Measurements from ENCODE around the gene BGLAP.

Gene BGLAP

DNA sequence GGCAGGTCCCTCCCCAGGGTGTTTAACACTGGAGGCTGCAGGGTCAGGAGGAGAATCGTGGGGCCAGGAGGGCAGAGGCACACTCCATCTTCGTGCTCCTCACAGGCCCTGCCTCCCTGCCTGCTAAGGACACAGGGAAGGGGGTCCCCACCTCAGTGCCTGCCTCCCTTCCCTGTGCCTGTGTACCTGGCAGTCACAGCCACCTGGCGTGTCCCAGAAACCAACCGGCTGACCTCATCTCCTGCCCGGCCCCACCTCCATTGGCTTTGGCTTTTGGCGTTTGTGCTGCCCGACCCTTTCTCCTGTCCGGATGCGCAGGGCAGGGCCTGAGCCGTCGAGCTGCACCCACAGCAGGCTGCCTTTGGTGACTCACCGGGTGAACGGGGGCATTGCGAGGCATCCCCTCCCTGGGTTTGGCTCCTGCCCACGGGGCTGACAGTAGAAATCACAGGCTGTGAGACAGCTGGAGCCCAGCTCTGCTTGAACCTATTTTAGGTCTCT, 623 bp upstream of the BGLAP start:
- Histone ChIP-seq H3K27me3 (ENCODE audit: control insufficient read depth in 5 of 5, insufficient read depth in 4 of 5, low read length in 5 of 5) (peaks cover 8 to 19% (median 17%) of the 10 kb centered on the region in 5 donors), H3K36me3 (ENCODE audit: control insufficient read depth in 5 of 5, insufficient read depth in 5 of 5, low read length in 5 of 5) (peaks cover 10 to 66% (median 40%) of the 10 kb centered on the region in 5 donors), H3K4me1 (ENCODE audit: control insufficient read depth in 5 of 5, insufficient read depth in 5 of 5, low read length in 5 of 5) (peaks cover 0 to 14% (median 11%) of the 10 kb centered on the region in 5 donors), H3K4me3 (ENCODE audit: low read depth in 1 of 5, low read length in 5 of 5) (no peak overlapping the region), H3K9ac (ENCODE audit: low read length in 5 of 5) (no peak overlapping the region), H3K9me3 (ENCODE audit: control insufficient read depth in 5 of 5, low read length in 5 of 5) (no peaks in the 10 kb centered on the region), H3K27ac (ENCODE audit: low read depth, low read length) (no peak overlapping the region)

DNA sequence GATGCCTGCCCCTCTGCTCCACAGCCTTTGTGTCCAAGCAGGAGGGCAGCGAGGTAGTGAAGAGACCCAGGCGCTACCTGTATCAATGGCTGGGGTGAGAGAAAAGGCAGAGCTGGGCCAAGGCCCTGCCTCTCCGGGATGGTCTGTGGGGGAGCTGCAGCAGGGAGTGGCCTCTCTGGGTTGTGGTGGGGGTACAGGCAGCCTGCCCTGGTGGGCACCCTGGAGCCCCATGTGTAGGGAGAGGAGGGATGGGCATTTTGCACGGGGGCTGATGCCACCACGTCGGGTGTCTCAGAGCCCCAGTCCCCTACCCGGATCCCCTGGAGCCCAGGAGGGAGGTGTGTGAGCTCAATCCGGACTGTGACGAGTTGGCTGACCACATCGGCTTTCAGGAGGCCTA, 754 bp downstream of the BGLAP start:
- peaks cover 0 to 27% (median 24%) of the 10 kb centered on the region in 5 donors for H3K4me1 ChIP-seq (ENCODE audit: control insufficient read depth in 5 of 5, insufficient read depth in 5 of 5, low read length in 5 of 5)
- peaks cover 6 to 52% (median 31%) of the 10 kb centered on the region in 5 donors for H3K36me3 ChIP-seq (ENCODE audit: control insufficient read depth in 5 of 5, insufficient read depth in 5 of 5, low read length in 5 of 5)
- peaks cover 8 to 24% (median 21%) of the 10 kb centered on the region in 5 donors for H3K27me3 ChIP-seq (ENCODE audit: control insufficient read depth in 5 of 5, insufficient read depth in 4 of 5, low read length in 5 of 5)
- H3K9ac ChIP-seq (ENCODE audit: low read length in 5 of 5): no peak overlapping the region
- H3K27ac ChIP-seq (ENCODE audit: low read depth, low read length): no peak overlapping the region
- H3K9me3 ChIP-seq (ENCODE audit: control insufficient read depth in 5 of 5, low read length in 5 of 5): no peaks in the 10 kb centered on the region
- no peak overlapping the region for H3K4me3 ChIP-seq (ENCODE audit: low read depth in 1 of 5, low read length in 5 of 5)

- Histone ChIP-seq H3K4me3 (ENCODE audit: low read depth in 1 of 5, low read length in 5 of 5) (no peak overlapping the region), H3K9ac (ENCODE audit: low read length in 5 of 5) (peak overlapping the region in 1 of 5 donors; percentile 11), H3K9me3 (ENCODE audit: control insufficient read depth in 5 of 5, low read length in 5 of 5) (no peaks in the 10 kb centered on the region), H3K36me3 (ENCODE audit: control insufficient read depth in 5 of 5, insufficient read depth in 5 of 5, low read length in 5 of 5) (peaks cover 0 to 42% (median 20%) of the 10 kb centered on the region in 5 donors), H3K27ac (ENCODE audit: low read depth, low read length) (no peak overlapping the region), H3K27me3 (ENCODE audit: control insufficient read depth in 5 of 5, insufficient read depth in 4 of 5, low read length in 5 of 5) (peaks cover 8 to 24% (median 21%) of the 10 kb centered on the region in 5 donors), H3K4me1 (ENCODE audit: control insufficient read depth in 5 of 5, insufficient read depth in 5 of 5, low read length in 5 of 5) (peaks cover 2 to 32% (median 29%) of the 10 kb centered on the region in 5 donors)
These were observed 2.1 kb downstream of the BGLAP start for GRCh38 chr1:156244126-156244525.

- H3K9me3 ChIP-seq (ENCODE audit: control insufficient read depth in 5 of 5, low read length in 5 of 5): no peaks in the 10 kb centered on the region
- no peak overlapping the region for H3K27ac ChIP-seq (ENCODE audit: low read depth, low read length)
- H3K4me1 ChIP-seq (ENCODE audit: control insufficient read depth in 5 of 5, insufficient read depth in 5 of 5, low read length in 5 of 5): peaks cover 2 to 32% (median 29%) of the 10 kb centered on the region in 5 donors
- H3K4me3 ChIP-seq (ENCODE audit: low read depth in 1 of 5, low read length in 5 of 5): no peak overlapping the region
- peaks cover 8 to 24% (median 21%) of the 10 kb centered on the region in 5 donors for H3K27me3 ChIP-seq (ENCODE audit: control insufficient read depth in 5 of 5, insufficient read depth in 4 of 5, low read length in 5 of 5)
- no peak overlapping the region for H3K9ac ChIP-seq (ENCODE audit: low read length in 5 of 5)
- peaks cover 0 to 42% (median 21%) of the 10 kb centered on the region in 5 donors for H3K36me3 ChIP-seq (ENCODE audit: control insufficient read depth in 5 of 5, insufficient read depth in 5 of 5, low read length in 5 of 5)
These were observed 2.7 kb downstream of the BGLAP start for GRCh38 chr1:156244712-156245111.

DNA sequence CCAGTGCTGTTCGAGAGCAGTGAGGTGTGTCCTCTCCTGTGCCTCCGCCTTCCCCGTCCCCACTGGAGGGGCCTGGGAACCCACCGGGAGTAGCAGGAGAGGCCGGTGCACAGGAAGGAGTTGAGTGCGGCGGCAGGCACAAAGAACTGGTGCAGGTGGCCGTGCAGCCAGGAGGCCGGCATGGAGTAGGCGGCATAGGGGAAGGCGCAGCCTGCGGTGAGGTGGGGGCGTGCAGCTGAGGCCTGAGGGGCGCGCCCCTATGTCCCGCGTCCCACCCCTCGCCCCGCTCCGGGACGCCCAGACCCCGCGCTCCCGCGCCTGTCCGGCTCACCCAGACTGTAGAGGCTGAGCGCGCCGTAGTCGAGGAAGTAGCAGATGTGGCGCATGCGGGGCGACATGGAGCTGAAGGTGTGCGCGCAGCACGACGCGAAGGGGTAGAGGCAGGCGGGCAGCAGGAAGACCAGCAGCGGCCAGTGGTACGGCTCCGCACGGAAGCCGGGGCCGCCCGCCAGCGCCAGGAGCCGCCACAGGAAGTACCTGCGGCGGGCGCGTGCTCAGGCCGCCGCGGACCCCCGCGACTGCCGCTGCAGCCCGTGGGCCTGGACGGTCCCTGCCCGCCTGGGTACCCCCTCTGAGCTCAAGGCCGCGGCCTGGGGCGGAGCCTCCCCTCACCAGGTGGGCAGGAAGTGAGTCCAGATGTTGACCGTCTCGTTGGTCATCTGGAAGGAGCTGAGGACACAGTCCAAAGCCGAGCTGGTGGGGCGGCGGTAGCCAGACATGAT, 3.7 kb downstream of the BGLAP start:
- Histone ChIP-seq H3K4me3 (ENCODE audit: low read depth in 1 of 5, low read length in 5 of 5) (peak overlapping the region in 2 of 5 donors; percentile 41 to 52), H3K9me3 (ENCODE audit: control insufficient read depth in 5 of 5, low read length in 5 of 5) (no peaks in the 10 kb centered on the region), H3K9ac (ENCODE audit: low read length in 5 of 5) (peak overlapping the region in 1 of 5 donors; percentile 29), H3K4me1 (ENCODE audit: control insufficient read depth in 5 of 5, insufficient read depth in 5 of 5, low read length in 5 of 5) (peaks cover 2 to 32% (median 29%) of the 10 kb centered on the region in 5 donors), H3K27ac (ENCODE audit: low read depth, low read length) (no peak overlapping the region), H3K36me3 (ENCODE audit: control insufficient read depth in 5 of 5, insufficient read depth in 5 of 5, low read length in 5 of 5) (peaks cover 0 to 47% (median 26%) of the 10 kb centered on the region in 5 donors), H3K27me3 (ENCODE audit: control insufficient read depth in 5 of 5, insufficient read depth in 4 of 5, low read length in 5 of 5) (peaks cover 8 to 24% (median 21%) of the 10 kb centered on the region in 5 donors)

GRCh38 chr1:156246241-156246780, 4.3 kb downstream of the BGLAP start:
- Histone ChIP-seq H3K9ac (ENCODE audit: low read length in 5 of 5) (peak overlapping the region in 1 of 5 donors; percentile 29), H3K27me3 (ENCODE audit: control insufficient read depth in 5 of 5, insufficient read depth in 4 of 5, low read length in 5 of 5) (peaks cover 8 to 24% (median 21%) of the 10 kb centered on the region in 5 donors), H3K9me3 (ENCODE audit: control insufficient read depth in 5 of 5, low read length in 5 of 5) (no peaks in the 10 kb centered on the region), H3K4me3 (ENCODE audit: low read depth in 1 of 5, low read length in 5 of 5) (peak overlapping the region in 2 of 5 donors; percentile 41 to 52), H3K36me3 (ENCODE audit: control insufficient read depth in 5 of 5, insufficient read depth in 5 of 5, low read length in 5 of 5) (peaks cover 0 to 47% (median 26%) of the 10 kb centered on the region in 5 donors), H3K4me1 (ENCODE audit: control insufficient read depth in 5 of 5, insufficient read depth in 5 of 5, low read length in 5 of 5) (peaks cover 2 to 37% (median 30%) of the 10 kb centered on the region in 5 donors), H3K27ac (ENCODE audit: low read depth, low read length) (no peak overlapping the region)

GRCh38 chr1:156246781-156247459, 4.9 kb downstream of the BGLAP start:
- H3K4me1 ChIP-seq (ENCODE audit: control insufficient read depth in 5 of 5, insufficient read depth in 5 of 5, low read length in 5 of 5): peaks cover 2 to 42% (median 33%) of the 10 kb centered on the region in 5 donors

GRCh38 chr1:156247460-156248322, 5.7 kb downstream of the BGLAP start, which contains the start of gene PAQR6:
Gene PAQR6, minus strand, starts transcription at chr1:156248056. Its CDS starts 1,325 bp downstream, at chr1:156246731.
- peaks cover 8 to 24% (median 21%) of the 10 kb centered on the region in 5 donors for H3K27me3 ChIP-seq (ENCODE audit: control insufficient read depth in 5 of 5, insufficient read depth in 4 of 5, low read length in 5 of 5)
- no peak within 1 kb of the TSS for H3K4me3 ChIP-seq (ENCODE audit: low read depth in 1 of 5, low read length in 5 of 5)
- no peak within 1 kb of the TSS for H3K9ac ChIP-seq (ENCODE audit: low read length in 5 of 5)

More at GRCh38 chr1:156246781-156247459, 4.9 kb downstream of the BGLAP start:
- no peak overlapping the region for H3K9ac ChIP-seq (ENCODE audit: low read length in 5 of 5)
- peaks cover 0 to 49% (median 30%) of the 10 kb centered on the region in 5 donors for H3K36me3 ChIP-seq (ENCODE audit: control insufficient read depth in 5 of 5, insufficient read depth in 5 of 5, low read length in 5 of 5)
- no peaks in the 10 kb centered on the region for H3K9me3 ChIP-seq (ENCODE audit: control insufficient read depth in 5 of 5, low read length in 5 of 5)
- no peak overlapping the region for H3K27ac ChIP-seq (ENCODE audit: low read depth, low read length)
- no peak overlapping the region for H3K4me3 ChIP-seq (ENCODE audit: low read depth in 1 of 5, low read length in 5 of 5)
- H3K27me3 ChIP-seq (ENCODE audit: control insufficient read depth in 5 of 5, insufficient read depth in 4 of 5, low read length in 5 of 5): peaks cover 8 to 24% (median 21%) of the 10 kb centered on the region in 5 donors

GRCh38 chr1:156248323-156248683, 6.3 kb downstream of the BGLAP start:
- Histone ChIP-seq H3K9ac (ENCODE audit: low read length in 5 of 5) (no peak overlapping the region), H3K27ac (ENCODE audit: low read depth, low read length) (no peak overlapping the region), H3K27me3 (ENCODE audit: control insufficient read depth in 5 of 5, insufficient read depth in 4 of 5, low read length in 5 of 5) (peaks cover 8 to 24% (median 21%) of the 10 kb centered on the region in 5 donors), H3K9me3 (ENCODE audit: control insufficient read depth in 5 of 5, low read length in 5 of 5) (no peaks in the 10 kb centered on the region), H3K36me3 (ENCODE audit: control insufficient read depth in 5 of 5, insufficient read depth in 5 of 5, low read length in 5 of 5) (peaks cover 0 to 51% (median 42%) of the 10 kb centered on the region in 5 donors), H3K4me3 (ENCODE audit: low read depth in 1 of 5, low read length in 5 of 5) (no peak overlapping the region), H3K4me1 (ENCODE audit: control insufficient read depth in 5 of 5, insufficient read depth in 5 of 5, low read length in 5 of 5) (peaks cover 6 to 47% (median 39%) of the 10 kb centered on the region in 5 donors)

More at GRCh38 chr1:156247460-156248322, 5.7 kb downstream of the BGLAP start, which contains the start of gene PAQR6:
- H3K4me1 ChIP-seq (ENCODE audit: control insufficient read depth in 5 of 5, insufficient read depth in 5 of 5, low read length in 5 of 5): peaks cover 5 to 47% (median 39%) of the 10 kb centered on the region in 5 donors
- H3K9me3 ChIP-seq (ENCODE audit: control insufficient read depth in 5 of 5, low read length in 5 of 5): no peaks in the 10 kb centered on the region
- peaks cover 0 to 49% (median 36%) of the 10 kb centered on the region in 5 donors for H3K36me3 ChIP-seq (ENCODE audit: control insufficient read depth in 5 of 5, insufficient read depth in 5 of 5, low read length in 5 of 5)
- no peak within 1 kb of the TSS for H3K27ac ChIP-seq (ENCODE audit: low read depth, low read length)
